ENCODE results near the gene SLC24A3. TPM values are rescaled to one million over a fixed set of nuclear protein-coding genes. Genes with fewer than 3 reads are reported as not detected.

Gene SLC24A3
- total and polyA plus RNA-seq, 5 experiments from 2014 or later, result not detected

DNA sequence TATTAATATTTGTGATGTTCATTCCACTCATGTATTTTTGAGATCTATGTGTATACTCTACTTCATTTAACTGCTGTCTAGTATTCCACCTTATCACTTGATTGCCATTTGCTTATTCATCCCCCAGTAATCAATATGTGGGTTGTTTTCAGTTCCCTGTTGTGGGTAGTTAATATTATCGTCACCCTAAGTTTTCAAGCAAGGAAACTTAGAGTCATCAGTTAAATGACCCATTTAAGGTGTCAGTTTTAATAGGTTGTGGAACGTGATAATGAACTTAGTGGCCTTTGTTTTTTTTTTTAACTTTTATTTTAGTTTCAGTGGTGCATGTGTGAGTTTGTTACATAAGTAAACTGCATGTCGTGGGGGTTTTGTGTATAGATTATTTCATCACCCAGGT is 90.3 kb downstream of the SLC24A3 start:
- DNase-seq, result no peak
- H3K9me3 Mint-ChIP-seq, result peaks cover 0 to 15% (median 2%) of the 10 kb centered on the region in 9 donors
- POLR2A ChIA-PET, result no interaction called here
- H3K4me3 Mint-ChIP-seq, result no peak overlapping the region
- no peaks in the 10 kb centered on the region for H3K36me3 Mint-ChIP-seq
- no peak for ATAC-seq
- H3K27me3 Mint-ChIP-seq, result peaks cover 6 to 23% (median 11%) of the 10 kb centered on the region in 5 donors
- no peaks in the 10 kb centered on the region for H3K4me1 Mint-ChIP-seq
- no peak overlapping the region for H3K27ac Mint-ChIP-seq

DNA sequence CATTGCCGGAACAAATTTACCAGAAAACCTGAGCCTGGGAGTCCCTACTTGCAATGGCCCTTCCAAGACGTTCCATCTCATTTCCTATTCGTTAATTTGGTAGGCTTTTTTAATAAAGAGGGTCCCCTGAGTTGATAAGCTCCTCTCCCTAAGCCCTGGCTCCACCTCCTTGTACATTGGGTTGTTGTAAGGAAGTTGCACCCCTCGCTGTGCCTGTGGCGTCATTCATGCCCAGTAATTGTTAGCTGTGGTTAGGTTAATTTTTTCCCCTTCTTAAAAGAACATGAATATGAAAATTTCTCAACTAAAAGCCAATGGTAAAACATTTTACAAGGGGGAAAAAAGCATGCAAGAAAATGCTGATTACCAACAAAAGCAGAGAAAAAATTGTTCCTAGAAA is 91.9 kb downstream of the SLC24A3 start:
- Mint-ChIP-seq H3K27ac (no peak overlapping the region), H3K4me1 (no peaks in the 10 kb centered on the region), H3K9me3 (peaks cover 0 to 11% (median 0%) of the 10 kb centered on the region in 9 donors), H3K27me3 (peaks cover 0 to 16% (median 4%) of the 10 kb centered on the region in 5 donors), H3K4me3 (no peak overlapping the region), H3K36me3 (no peaks in the 10 kb centered on the region)
- ATAC-seq (no peak), DNase-seq (no peak)
- POLR2A ChIA-PET, result no interaction called here

DNA sequence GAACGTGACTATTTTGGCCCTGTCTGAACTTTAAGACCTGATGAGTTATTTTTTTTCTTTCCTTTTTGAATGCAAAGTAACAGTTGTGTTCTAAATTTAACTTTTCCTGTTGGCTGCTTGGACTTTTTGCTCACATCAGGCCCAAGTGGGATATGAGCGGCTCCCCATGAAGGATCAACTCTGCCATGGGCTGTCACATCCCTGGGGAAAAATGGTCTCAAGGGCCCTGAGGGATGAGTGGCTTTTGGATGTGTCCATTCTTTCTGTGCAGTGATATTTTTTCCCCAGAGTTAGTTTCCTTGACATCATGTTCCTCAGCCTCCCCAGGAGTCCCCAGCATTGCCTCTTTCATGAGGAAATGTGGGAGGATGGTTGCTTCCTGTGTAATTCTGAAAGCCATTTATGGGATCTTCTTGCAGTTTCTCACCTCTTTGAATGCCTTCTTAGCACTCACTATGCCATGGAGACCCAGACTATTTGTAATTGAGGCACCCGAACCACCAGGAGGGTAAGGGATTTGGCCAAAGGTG is 92.5 kb downstream of the SLC24A3 start:
- DNase-seq (no peak), ATAC-seq (no peak)
- H3K27ac Mint-ChIP-seq, result no peak overlapping the region
- H3K9me3 Mint-ChIP-seq, result peaks cover 0 to 11% (median 0%) of the 10 kb centered on the region in 9 donors
- no peaks in the 10 kb centered on the region for H3K4me1 Mint-ChIP-seq
- H3K4me3 Mint-ChIP-seq, result no peak overlapping the region
- peaks cover 0 to 16% (median 4%) of the 10 kb centered on the region in 5 donors for H3K27me3 Mint-ChIP-seq
- POLR2A ChIA-PET, result no interaction called here
- H3K36me3 Mint-ChIP-seq, result no peaks in the 10 kb centered on the region

DNA sequence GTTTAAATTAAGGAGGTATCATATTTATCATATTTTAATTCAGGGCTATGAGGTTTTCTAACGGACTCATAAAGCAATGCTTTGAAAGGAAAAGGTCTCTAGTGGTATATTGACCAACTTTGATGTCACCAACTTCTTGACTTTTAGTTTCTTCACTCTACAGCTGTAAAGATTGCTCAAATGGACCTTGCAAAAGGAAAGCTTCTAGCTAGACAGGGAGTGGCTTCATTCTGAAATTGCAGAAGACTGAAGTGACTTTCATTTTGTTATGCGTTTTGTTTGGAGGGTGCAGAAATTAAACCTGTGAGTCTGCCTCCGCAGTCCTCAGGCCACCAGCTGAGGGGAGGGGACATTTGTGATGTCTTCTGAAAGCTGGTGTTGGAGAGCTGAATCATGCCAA is 95.7 kb downstream of the SLC24A3 start:
- Mint-ChIP-seq H3K27me3 (peaks cover 0 to 9% (median 3%) of the 10 kb centered on the region in 5 donors), H3K4me3 (no peak overlapping the region), H3K27ac (no peak overlapping the region), H3K9me3 (peaks cover 0 to 11% (median 0%) of the 10 kb centered on the region in 9 donors), H3K4me1 (no peaks in the 10 kb centered on the region), H3K36me3 (no peaks in the 10 kb centered on the region)
- POLR2A ChIA-PET, result no interaction called here
- ATAC-seq, result no peak
- no peak for DNase-seq

DNA sequence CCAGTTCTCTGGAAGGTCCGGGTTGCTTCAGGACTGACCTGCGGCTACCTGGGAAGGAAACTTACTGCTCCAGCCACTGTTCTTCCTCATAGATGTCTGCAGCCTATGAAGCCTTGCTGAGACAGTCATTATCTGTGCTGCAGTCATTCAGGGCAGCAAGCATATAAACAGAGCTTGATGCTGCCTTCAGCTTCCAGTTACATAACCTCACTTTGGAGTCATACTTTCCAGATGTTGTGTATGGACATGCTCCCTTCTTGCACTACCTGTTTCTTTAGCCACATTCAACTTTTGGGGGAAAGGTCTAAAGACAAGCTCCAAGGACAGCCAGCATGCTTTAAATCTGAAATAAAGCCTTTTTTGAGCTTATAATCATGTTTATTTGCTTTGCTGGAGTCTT is 98.1 kb downstream of the SLC24A3 start:
- Mint-ChIP-seq H3K9me3 (peaks cover 0 to 11% (median 0%) of the 10 kb centered on the region in 9 donors), H3K36me3 (no peaks in the 10 kb centered on the region), H3K4me3 (no peak overlapping the region), H3K4me1 (no peaks in the 10 kb centered on the region), H3K27me3 (peaks cover 0 to 8% (median 3%) of the 10 kb centered on the region in 5 donors), H3K27ac (no peak overlapping the region)
- DNase-seq, result no peak
- POLR2A ChIA-PET, result no interaction called here
- no peak for ATAC-seq

DNA sequence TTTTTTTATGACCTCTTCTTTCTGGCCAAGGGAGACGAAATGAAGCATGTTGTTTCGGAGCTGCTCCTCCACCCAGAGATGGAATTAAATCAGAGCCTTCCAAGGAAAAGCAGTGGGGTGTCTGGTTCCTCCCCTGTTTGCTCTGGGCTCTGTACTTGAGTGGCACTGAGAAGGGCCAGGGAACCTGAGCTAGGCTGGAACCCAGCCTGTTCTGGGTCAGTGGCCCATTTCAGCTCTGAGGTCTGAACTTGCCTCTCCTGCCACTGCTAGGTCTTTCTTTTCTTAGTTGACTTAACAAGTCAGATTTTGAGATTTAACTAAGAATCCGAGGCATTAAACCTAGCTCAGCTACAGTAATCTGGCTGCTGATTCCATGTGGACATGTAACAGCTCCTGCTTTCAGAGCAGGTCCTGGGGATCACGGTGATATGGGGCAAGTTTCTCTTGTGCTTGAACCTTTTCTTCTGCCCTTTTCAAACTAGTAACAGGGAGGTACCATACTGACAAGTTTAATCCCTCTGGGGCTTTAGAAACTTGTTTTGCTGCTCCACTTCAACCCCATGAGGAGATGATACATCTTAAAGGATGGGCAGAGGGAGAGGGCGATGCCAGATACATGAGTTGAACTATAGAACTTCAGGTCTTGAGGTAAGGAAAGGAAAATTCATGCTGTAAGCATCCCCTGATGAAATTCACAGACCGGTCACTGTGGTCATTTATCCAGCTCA is 101.1 kb downstream of the SLC24A3 start:
- Mint-ChIP-seq H3K4me1 (peaks cover 0 to 7% (median 1%) of the 10 kb centered on the region in 4 donors), H3K9me3 (no peaks in the 10 kb centered on the region), H3K36me3 (no peaks in the 10 kb centered on the region), H3K27me3 (peaks cover 1 to 22% (median 5%) of the 10 kb centered on the region in 5 donors), H3K4me3 (no peak overlapping the region), H3K27ac (no peak overlapping the region)
- POLR2A ChIA-PET, result no interaction called here
- no peak for DNase-seq
- ATAC-seq, result no peak

DNA sequence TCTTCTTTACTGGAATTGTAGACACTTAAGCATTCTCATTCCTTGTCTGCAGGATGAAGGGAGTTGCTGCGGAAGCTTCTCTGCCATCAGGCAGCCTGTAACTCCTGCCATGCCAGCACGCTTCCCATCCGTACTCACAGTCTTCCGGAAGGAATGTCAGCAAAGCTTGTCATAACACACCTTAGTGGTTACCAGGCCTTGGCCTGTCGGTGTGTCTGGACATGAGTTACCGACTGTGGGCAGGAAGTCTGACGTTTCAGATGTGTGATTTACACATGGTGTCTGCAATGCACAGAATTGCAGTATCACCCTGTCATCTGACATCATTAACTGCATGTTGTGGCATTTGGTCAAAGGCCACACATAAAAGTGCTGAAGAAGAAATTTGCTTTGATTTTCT is 102.2 kb downstream of the SLC24A3 start:
- Mint-ChIP-seq H3K27ac (peak overlapping the region in 1 of 10 donors; percentile 58), H3K36me3 (no peaks in the 10 kb centered on the region), H3K9me3 (no peaks in the 10 kb centered on the region), H3K4me3 (no peak overlapping the region), H3K4me1 (peaks cover 0 to 7% (median 1%) of the 10 kb centered on the region in 4 donors), H3K27me3 (peaks cover 1 to 25% (median 5%) of the 10 kb centered on the region in 5 donors)
- DNase-seq (no peak), ATAC-seq (no peak)
- POLR2A ChIA-PET, result no interaction called here

DNA sequence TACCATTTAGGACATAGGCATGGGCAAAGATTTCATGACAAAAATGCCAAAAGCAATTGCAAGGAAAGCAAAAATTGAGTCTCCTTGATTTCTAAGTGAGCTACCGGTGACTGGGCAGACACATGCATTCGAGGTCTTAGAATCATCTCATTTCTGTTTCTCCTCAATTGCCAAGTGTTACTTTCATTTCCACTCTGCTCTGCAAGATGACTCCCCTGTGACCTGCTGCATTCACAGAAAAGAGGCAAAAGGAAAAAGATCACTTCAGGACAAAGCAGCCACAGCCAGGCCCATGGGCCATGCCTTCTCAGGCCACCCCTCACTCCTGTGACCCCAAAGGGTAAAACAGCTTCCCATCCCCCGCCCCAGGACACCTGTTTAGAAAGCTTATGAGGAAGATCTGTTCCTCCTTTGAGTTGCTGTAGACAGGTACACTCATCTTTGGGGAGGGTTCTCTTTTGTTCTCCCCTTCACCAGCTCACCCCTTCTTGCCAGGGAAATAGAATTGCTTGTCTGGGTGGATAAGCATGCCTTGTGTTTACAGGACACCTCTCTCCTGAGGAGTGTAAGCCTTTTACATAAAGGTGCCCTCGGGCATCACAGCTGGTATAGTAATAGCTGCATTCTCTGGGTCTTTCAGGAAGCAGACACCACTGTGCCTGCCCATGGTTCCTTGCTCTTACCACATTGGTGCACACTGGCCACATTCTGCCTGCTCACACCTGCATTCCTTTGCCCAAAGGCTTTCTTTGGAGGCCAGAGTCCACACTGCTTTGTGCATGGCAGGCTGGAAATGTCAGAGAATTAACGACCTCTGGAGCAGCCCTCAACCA is 105.0 kb downstream of the SLC24A3 start:
- DNase-seq (no peak), ATAC-seq (no peak)
- Mint-ChIP-seq H3K27me3 (peaks cover 2 to 27% (median 5%) of the 10 kb centered on the region in 5 donors), H3K4me1 (peaks cover 0 to 7% (median 1%) of the 10 kb centered on the region in 4 donors), H3K9me3 (no peaks in the 10 kb centered on the region), H3K4me3 (peak overlapping the region in 1 of 10 donors; percentile 76), H3K36me3 (no peaks in the 10 kb centered on the region), H3K27ac (peak overlapping the region in 1 of 10 donors; percentile 94)
- POLR2A ChIA-PET, result no interaction called here

DNA sequence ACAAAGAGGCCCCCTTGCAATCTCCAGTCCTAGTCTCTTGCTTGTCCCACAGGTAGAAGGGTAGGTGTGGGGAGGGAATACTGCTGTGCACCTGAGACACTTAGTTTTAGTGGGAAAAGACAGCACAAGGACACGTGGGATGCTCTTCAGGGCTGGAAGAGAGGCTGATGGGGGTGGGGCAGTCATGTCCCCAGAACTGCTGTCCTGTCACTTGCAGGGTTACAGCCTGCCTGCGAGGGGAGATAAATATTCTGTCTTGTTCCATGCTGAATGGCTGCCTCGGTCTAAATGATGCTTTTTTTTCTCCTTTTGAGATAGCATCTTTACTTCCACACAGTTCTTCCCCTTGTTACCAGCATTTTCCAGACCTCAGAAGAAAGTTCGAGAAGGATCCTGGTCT is 106.2 kb downstream of the SLC24A3 start:
- H3K36me3 Mint-ChIP-seq, result no peaks in the 10 kb centered on the region
- DNase-seq, result no peak
- H3K27ac Mint-ChIP-seq, result peak overlapping the region in 1 of 10 donors; percentile 2
- no peaks in the 10 kb centered on the region for H3K9me3 Mint-ChIP-seq
- H3K4me3 Mint-ChIP-seq, result no peak overlapping the region
- POLR2A ChIA-PET, result interaction anchor here (0.8 kb wide), 1 partner anchor 13 kb away, joined by 3 read pairs; no protein-coding TSS in a partner anchor
- no peak for ATAC-seq
- H3K4me1 Mint-ChIP-seq, result peaks cover 0 to 7% (median 1%) of the 10 kb centered on the region in 4 donors
- H3K27me3 Mint-ChIP-seq, result peaks cover 2 to 27% (median 5%) of the 10 kb centered on the region in 5 donors

DNA sequence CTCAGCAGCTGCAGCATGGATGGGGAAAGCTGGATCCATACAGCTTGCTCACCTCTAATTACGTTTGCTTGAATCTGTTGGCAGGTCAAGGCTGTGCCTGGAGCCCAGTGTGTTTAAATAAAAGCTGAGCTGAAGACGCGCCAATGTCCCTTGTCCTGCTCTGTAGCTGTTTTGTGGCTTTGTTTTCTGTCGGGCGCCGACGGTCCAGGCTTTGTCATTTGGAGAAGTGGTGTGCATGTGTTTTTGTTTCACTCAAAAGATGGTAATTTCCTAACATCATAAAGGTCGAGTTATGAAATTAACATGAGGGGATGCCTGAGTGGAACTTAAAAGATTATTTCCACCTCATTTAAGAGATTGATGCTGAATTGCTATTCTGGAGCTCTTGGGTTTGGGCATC is 107.6 kb downstream of the SLC24A3 start:
- no peaks in the 10 kb centered on the region for H3K9me3 Mint-ChIP-seq
- H3K27me3 Mint-ChIP-seq, result peaks cover 2 to 25% (median 5%) of the 10 kb centered on the region in 5 donors
- POLR2A ChIA-PET, result no interaction called here
- H3K27ac Mint-ChIP-seq, result no peak overlapping the region
- DNase-seq, result no peak
- no peak for ATAC-seq
- peaks cover 0 to 7% (median 1%) of the 10 kb centered on the region in 4 donors for H3K4me1 Mint-ChIP-seq
- no peaks in the 10 kb centered on the region for H3K36me3 Mint-ChIP-seq
- no peak overlapping the region for H3K4me3 Mint-ChIP-seq

DNA sequence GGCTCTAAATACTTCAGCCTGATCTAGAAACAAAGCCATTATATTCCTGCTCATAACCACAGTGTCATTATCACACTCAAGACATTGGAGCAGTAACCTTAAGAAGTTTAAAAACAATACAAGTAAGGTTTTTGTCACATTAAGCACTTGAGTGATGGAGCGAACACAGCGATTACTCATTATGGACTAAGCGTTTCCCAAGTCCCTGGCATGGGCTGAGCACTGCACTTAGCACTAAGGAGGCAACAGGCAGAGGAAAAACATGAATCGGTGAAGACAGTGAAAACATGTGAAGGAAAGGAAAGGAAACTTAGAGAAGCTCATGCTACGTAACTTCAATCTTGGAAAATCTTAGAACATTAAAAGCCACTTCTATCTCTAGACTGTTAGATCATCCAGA is 108.7 kb downstream of the SLC24A3 start:
- POLR2A ChIA-PET, result no interaction called here
- H3K27ac Mint-ChIP-seq, result no peak overlapping the region
- H3K4me3 Mint-ChIP-seq, result no peak overlapping the region
- no peaks in the 10 kb centered on the region for H3K36me3 Mint-ChIP-seq
- H3K27me3 Mint-ChIP-seq, result peaks cover 2 to 23% (median 3%) of the 10 kb centered on the region in 5 donors
- no peaks in the 10 kb centered on the region for H3K9me3 Mint-ChIP-seq
- DNase-seq (no peak), ATAC-seq (no peak)
- peaks cover 0 to 7% (median 1%) of the 10 kb centered on the region in 4 donors for H3K4me1 Mint-ChIP-seq

DNA sequence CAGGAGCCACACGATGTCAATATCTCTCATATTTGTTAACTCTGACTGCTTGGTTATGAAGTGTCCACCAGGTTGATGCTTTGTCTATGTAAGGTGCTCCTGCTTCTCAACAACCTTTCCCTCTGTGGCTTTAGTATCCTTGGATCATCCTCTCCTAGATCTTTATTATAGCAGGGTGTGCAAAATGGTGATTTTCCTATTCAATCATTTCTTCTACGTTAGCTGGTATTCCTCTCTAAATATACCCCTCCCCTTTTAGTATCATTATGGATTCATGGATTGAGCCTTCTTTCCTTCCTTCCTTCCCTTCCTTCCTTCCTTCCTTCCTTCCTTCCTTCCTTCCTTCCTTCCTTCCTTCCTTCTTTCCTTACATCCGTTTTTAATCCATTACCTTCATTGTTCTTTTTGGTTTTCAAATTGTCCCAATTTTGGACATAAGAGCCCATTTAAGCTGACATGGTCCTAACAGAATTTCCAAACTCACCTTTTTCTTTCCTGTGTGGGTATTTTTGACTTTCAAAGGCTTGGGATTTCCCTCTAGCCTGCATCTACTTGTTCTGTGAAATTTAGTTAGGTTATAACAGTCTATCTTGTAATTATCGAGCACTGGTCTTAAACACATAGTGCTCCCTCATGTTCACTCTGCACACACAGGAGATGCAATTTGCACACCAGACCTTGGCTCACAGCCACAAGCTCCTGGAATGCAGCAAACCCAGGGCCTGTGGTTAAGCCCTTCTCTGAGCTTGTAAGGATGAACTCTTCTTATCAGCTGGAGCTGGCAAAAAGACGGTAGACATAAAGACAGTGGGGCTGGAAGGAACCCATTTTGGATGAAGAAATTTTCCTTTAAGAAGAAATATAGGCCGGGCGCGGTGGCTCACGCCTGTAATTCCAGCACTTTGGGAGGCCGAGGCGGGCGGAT is 109.9 kb downstream of the SLC24A3 start:
- no peak overlapping the region for H3K4me3 Mint-ChIP-seq
- H3K36me3 Mint-ChIP-seq, result no peaks in the 10 kb centered on the region
- no peak for DNase-seq
- ATAC-seq, result no peak
- POLR2A ChIA-PET, result no interaction called here
- no peaks in the 10 kb centered on the region for H3K9me3 Mint-ChIP-seq
- H3K27me3 Mint-ChIP-seq, result peaks cover 2 to 23% (median 3%) of the 10 kb centered on the region in 5 donors
- H3K4me1 Mint-ChIP-seq, result peaks cover 0 to 3% (median under 1%) of the 10 kb centered on the region in 4 donors
- H3K27ac Mint-ChIP-seq, result no peak overlapping the region
